Measurements from ENCODE around the gene NDEL1. TPM values are rescaled to one million over a fixed set of nuclear protein-coding genes. Genes with fewer than 3 reads are reported as not detected.

NDEL1 gene
- total RNA-seq, 1 experiment from 2014 or later = 39.2 TPM

GRCh38 chr17:8413938-8414337, 21.7 kb upstream of the NDEL1 start:
- TF ChIP-seq RAD21 (IDR thresholded peaks at IDR 0.05; ENCODE audit: low read depth) (no peak), YY1 (IDR thresholded peaks at IDR 0.05; ENCODE audit: extremely low read depth, insufficient replicate concordance, low read depth, low read length) (no peak), REST (IDR thresholded peaks at IDR 0.05; ENCODE audit: low read depth) (no peak), SRF (IDR thresholded peaks at IDR 0.05; ENCODE audit: low read depth) (no peak), POLR2AphosphoS5 (IDR thresholded peaks at IDR 0.05; ENCODE audit: low read depth, low read length) (no peak), CBX3 (IDR thresholded peaks at IDR 0.05; ENCODE audit: low read depth) (no peak), POLR2A (IDR thresholded peaks at IDR 0.05; ENCODE audit: borderline replicate concordance, extremely low read depth, insufficient read depth, insufficient read length) (no peak), EZH2phosphoT487 (IDR thresholded peaks at IDR 0.05; ENCODE audit: borderline replicate concordance) (no peak), EZH2 (IDR thresholded peaks at IDR 0.05) (no peak), ELF1 (IDR thresholded peaks at IDR 0.05; ENCODE audit: borderline replicate concordance, low read depth) (no peak), ZBTB33 (IDR thresholded peaks at IDR 0.05; ENCODE audit: extremely low read depth, insufficient replicate concordance, low read length) (no peak), JUND (IDR thresholded peaks at IDR 0.05) (no peak), FOSL1 (IDR thresholded peaks at IDR 0.05; ENCODE audit: low read depth) (no peak), ZNF274 (IDR thresholded peaks at IDR 0.05; ENCODE audit: low read depth, low read length) (no peak), ZFX (IDR thresholded peaks at IDR 0.05) (no peak), EGR1 (IDR thresholded peaks at IDR 0.05; ENCODE audit: low read depth) (no peak), TCF7L2 (IDR thresholded peaks at IDR 0.05; ENCODE audit: borderline replicate concordance, extremely low read depth, insufficient read depth, insufficient read length) (no peak), ATF3 (IDR thresholded peaks at IDR 0.05) (no peak), SIN3A (IDR thresholded peaks at IDR 0.05; ENCODE audit: low read depth) (no peak)
- Histone ChIP-seq H3K4me2 (ENCODE audit: low read length) (no peak overlapping the region), H3K9me2 (ENCODE audit: insufficient read depth) (no peaks in the 10 kb centered on the region), H4K20me1 (ENCODE audit: insufficient read depth) (no peaks in the 10 kb centered on the region), H3K79me2 (ENCODE audit: insufficient read depth, low read length) (no peaks in the 10 kb centered on the region), H3K36me3 (ENCODE audit: control insufficient read depth in 1 of 2, insufficient read depth in 2 of 2, low read length in 2 of 2) (no peaks in the 10 kb centered on the region), H3K27me3 (ENCODE audit: insufficient read depth, low read length) (peaks cover 6% of the 10 kb centered on the region; the same call in 1 of the 2 replicates), H2AFZ (ENCODE audit: low read depth, low read length, poor library complexity, severe bottlenecking) (no peak overlapping the region), H3K9me3 (ENCODE audit: control insufficient read depth in 1 of 2, insufficient read depth in 1 of 2, low read depth in 1 of 2, low read length in 2 of 2) (no peaks in the 10 kb centered on the region), H3K27ac (ENCODE audit: low read depth, low read length) (no peak overlapping the region), H3K4me3 (replicated peaks in 1 of 2; ENCODE audit: low read depth in 1 of 2, low read length in 2 of 2) (no peak overlapping the region), H3K4me1 (ENCODE audit: control insufficient read depth in 1 of 2, insufficient read depth in 2 of 2, low read length in 2 of 2) (peaks cover 2 to 17% of the 10 kb centered on the region in 2 experiments; a peak in 3 of 4 replicates), H3K9ac (ENCODE audit: low read length) (no peak overlapping the region)
- ChIA-PET CTCF (no interaction called here), POLR2A (no interaction called here), RAD21 (ENCODE audit: low non-redundant PET in 1 of 2, low total read pairs in 2 of 2, uncharacterized antibody in 2 of 2, unreplicated experiment in 2 of 2) (no interaction called here)
- DNase-seq (ENCODE audit: low read depth, low spot score) = no peak
- no peak for ATAC-seq
- intact Hi-C loops (cut with micrococcal nuclease) = no loop called here
- no TSS peak for BruUV-seq (replicated peaks)

Data from HCT116 (cell line).